ENCODE measurements around the gene DNAI7.
A peak's percentile ranks its signal among the peaks of the same experiment; 100 is the strongest.

DNAI7 gene

GRCh38 chr12:25182765-25183164 lies 12.2 kb downstream of the DNAI7 start:
- no peak for FAIRE-seq

- no peak for FAIRE-seq
Measured at GRCh38 chr12:25162866-25163265, 32.1 kb downstream of the DNAI7 start.

GRCh38 chr12:25156061-25156460 lies 38.9 kb downstream of the DNAI7 start:
- FAIRE-seq, result no peak

- FAIRE-seq, result peak; percentile 84
Measured at GRCh38 chr12:25155022-25155576, 39.9 kb downstream of the DNAI7 start.

DNA sequence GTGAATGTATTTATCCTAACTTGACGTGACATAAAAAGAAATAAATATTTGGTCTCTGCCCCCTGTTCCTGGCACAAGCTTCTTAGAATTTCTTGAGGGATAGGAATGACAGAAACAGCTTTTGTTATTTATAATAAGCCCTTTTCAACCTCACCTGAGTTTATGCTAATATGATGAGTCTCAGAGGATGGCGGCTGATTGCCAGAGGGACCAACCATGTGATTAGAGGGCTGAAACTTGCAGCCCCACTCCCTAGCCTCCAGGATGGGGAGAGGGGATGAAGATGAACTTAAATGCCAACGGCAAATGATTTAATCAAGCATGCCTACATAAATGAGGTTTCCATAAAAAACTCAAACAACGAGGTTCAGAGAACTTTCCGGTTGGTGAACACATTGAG lies 42.9 kb downstream of the DNAI7 start:
- no peak for FAIRE-seq

- FAIRE-seq, result no peak
Measured at GRCh38 chr12:25151476-25151875, 43.5 kb downstream of the DNAI7 start.

DNA sequence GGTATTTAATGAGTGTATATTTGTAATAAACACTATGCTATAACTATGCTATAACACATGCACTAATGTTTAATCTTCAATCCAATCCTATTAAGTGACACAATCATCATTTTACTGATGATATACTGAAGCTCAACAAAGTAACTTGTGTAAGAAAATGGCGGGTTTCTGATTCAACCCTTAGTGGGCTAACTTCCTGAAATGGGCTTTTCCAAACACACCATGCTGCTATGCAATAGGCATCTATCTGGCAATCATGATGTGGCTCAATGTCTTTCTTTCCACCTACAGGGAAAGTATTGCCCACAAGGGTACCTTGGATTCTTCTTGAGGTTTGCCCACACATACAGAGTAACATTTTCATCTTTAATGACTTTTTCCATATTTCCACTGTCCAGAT lies 48.3 kb downstream of the DNAI7 start:
- FAIRE-seq, result no peak

DNA sequence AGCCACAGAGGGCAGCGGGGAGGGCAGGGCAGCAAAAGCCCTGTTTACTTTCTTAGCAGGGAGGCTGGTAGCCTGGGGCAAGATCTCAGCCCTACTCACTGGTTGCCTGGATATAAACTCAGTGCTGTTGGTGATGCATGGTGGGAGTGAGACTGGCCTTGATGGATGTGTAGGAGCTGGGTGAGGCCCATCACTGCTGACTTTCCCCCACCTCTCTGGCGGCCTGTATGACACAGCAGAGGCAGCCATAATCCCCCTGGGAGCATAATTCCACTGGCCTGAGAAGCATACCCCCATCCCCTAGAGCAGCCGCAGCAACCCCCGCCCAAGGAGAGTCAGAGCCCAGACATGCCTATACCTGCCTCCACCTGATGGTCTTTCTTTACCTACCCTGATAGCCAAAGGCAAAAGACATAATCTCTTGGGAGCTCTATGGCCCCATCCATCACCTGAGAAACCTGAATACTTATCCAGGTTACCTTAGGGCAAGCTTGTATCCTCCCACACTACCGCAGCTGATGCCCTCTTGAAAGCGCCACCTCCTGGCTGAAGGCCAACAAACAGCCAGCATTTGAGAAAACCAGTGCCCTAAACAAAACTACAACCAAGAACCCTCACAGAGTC lies 59.3 kb downstream of the DNAI7 start:
- FAIRE-seq, result no peak

DNA sequence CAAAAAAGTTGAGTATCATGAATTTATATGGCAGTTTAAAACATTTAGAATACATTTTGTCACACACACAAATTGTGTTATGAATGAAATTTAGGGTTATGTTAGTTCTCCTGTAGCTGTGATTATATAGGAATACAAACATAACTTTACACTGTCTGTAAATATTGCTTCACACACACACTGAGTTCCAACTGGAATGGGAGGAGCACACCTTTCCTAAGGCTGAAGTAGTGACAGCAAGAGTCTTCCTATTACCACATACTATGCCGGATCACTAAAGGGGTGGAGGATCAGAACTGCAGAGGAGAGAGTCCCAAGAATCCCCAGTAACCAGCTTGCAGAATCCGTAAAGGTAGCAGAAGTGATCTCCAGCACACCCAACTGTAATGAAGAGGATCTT lies 63.7 kb downstream of the DNAI7 start:
- FAIRE-seq, result no peak

GRCh38 chr12:25130741-25131188 lies 64.2 kb downstream of the DNAI7 start:
- FAIRE-seq, result peak; percentile 94

GRCh38 chr12:25126746-25127145 lies 68.2 kb downstream of the DNAI7 start:
- no peak for FAIRE-seq

DNA sequence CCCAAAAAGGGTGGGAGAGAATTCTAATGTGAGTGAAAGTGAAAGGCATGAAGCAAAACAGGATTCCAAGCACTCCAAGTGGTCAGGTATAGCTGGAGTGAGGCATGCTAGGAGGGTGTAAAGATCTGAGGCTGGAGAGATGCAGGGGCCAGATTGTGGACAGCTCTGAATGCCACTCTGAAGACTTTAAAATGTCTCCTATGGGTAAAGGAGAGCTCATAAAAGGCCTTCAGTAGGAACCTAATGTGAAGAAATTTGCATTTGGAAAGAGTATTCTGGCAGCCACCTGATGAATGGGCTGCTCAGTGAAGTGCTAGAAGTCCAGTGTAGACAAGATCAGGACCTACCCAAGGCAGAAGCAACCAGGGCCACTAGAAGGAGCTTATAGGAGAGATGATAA lies 68.9 kb downstream of the DNAI7 start:
- FAIRE-seq, result no peak

GRCh38 chr12:25124493-25124892 lies 70.5 kb downstream of the DNAI7 start:
- FAIRE-seq, result no peak

GRCh38 chr12:25123126-25123525 lies 71.8 kb downstream of the DNAI7 start:
- FAIRE-seq, result no peak

- no peak for FAIRE-seq
Measured at GRCh38 chr12:25121916-25122315, 73.0 kb downstream of the DNAI7 start.

DNA sequence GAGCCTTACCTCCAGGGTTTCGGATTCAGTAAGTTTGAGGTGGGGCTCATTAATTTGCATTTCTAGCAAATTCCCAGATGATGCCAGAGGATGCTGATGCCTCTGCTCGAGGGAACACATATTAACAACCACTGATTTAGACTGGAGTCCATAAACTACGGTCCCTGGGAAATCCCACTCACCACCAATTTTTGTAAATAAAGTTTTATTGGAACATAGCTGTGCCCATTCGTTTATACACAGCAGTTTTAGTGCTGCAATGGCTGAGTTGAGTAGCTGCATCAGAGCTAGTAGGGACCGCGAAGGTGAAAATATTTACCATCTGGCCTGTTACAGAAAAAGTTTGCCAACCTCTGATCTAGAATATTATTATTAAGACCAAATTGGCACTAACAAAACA lies 73.8 kb downstream of the DNAI7 start:
- no peak for FAIRE-seq

GRCh38 chr12:25119020-25119419 lies 75.9 kb downstream of the DNAI7 start:
- FAIRE-seq, result no peak

DNA sequence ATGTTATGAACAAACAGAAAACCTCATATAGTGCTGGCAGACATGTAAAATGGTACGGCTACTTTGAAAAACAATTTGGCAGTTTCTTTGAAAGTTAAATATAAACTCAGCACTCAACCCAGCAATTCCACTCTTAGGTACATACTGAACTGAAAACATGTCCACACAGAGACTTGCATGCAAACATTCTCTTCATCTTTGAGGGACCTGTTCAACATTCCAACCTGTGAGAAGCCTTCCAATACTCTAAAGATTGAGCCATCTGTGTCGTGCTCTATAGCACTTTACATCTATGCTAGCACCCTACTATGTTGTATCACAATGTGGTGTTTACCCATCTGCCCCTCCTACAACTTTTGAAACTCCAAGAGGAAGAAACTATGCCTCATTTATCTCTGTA lies 79.3 kb downstream of the DNAI7 start:
- FAIRE-seq, result no peak

GRCh38 chr12:25113651-25114050 lies 81.3 kb downstream of the DNAI7 start:
- FAIRE-seq, result no peak

GRCh38 chr12:25110260-25110659 lies 84.7 kb downstream of the DNAI7 start:
- no peak for FAIRE-seq

- no peak for FAIRE-seq
Measured at GRCh38 chr12:25107920-25108319, 87.0 kb downstream of the DNAI7 start.

GRCh38 chr12:25106818-25107217 lies 88.1 kb downstream of the DNAI7 start:
- FAIRE-seq, result no peak

DNA sequence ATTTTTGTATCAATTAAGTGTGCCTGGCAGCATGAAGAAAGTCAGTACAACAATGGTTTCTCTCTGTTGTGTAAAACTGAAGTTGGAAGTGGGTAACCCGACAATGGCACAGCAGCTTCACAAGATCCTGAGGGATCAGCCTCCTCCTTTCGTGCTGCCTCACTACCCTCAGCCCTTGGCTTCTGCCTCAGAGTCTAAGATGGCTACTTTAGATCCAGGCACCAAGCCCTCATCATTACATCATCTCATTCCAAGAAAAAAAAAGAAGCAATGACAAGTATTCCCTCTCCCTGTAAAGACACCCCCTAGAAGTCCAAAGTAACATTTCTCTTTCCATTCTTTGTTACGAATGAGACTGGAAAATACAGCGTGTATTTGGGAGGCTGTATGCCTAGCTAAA lies 92.6 kb downstream of the DNAI7 start:
- no peak for FAIRE-seq

DNA sequence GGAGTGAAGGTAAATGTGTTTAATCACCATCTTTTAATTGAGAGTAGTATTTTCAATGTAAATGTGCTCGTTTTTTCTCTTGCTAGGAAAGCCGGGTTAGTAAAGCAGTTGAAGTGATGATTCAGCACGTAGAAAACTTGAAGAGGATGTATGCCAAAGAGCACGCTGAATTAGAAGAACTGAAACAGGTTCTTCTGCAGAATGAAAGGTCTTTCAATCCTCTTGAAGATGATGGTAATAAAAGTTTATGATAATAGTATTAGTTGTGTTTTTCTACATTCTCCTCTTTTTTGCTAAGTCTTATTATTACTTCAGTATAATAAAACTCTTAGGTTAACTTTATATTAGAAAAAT lies 93.9 kb downstream of the DNAI7 start:
- FAIRE-seq, result no peak

All from G401.6 (cell line).